Naive thymus-derived CD4-positive, alpha-beta T cell (primary cell): ENCODE data around the gene WFDC5. TPM values are rescaled to one million over a fixed set of nuclear protein-coding genes. Genes with fewer than 3 reads are reported as not detected.

Experiments
- ATAC-seq: fragments of 150-1000 bp; cut with Tn5 transposase; 2 replicates; pipeline ENCODE4 v1.10.0; 2021; ENCODE audit warnings: mild to moderate bottlenecking, moderate library complexity
- CTCF ChIA-PET: fragments of 350-600 bp; sonication (Branson Sonifier 250); formaldehyde crosslinking; loops from one replicate; lab custom pipeline; 2021; ENCODE audit warnings: antibody characterized with exemption; lab: Charles Lee
- POLR2A ChIA-PET: fragments of 350-600 bp; sonication (Branson Sonifier 250); formaldehyde crosslinking; loops from one replicate; lab custom pipeline; 2021; ENCODE audit warnings: antibody characterized with exemption, inconsistent platforms; lab: Charles Lee
- DNase-seq, 9 donors: peaks; one replicate each; pipeline versions ENCODE4 v3.0.0 to v3.0.0-alpha.2; 2020 to 2022; ENCODE audit warnings: mixed read lengths in 1 of 9
- H3K27ac ChIP-seq: one replicate; pipeline ENCODE4 v1.7.0; 2013; ENCODE audit warnings: mild to moderate bottlenecking, low read depth, low read length, moderate library complexity
- H3K27me3 ChIP-seq, 2 donors: one replicate each; pipeline ENCODE4 v1.7.0; 2013; ENCODE audit warnings: low read length in 2 of 2, mild to moderate bottlenecking in 2 of 2, moderate library complexity in 2 of 2; ENCODE audit not compliant: control insufficient read depth in 2 of 2, insufficient read depth in 2 of 2
- H3K36me3 ChIP-seq, 3 experiments: 1 replicate in 2 of 3; 2 replicates in 1 of 3; pipeline ENCODE4 v1.7.0; 2013; ENCODE audit warnings: low read length in 3 of 3, mild to moderate bottlenecking in 3 of 3, moderate library complexity in 1 of 3; ENCODE audit not compliant: insufficient read depth in 3 of 3, control insufficient read depth in 2 of 3
- H3K4me1 ChIP-seq, 2 donors: one replicate each; pipeline ENCODE4 v1.7.0; 2013; ENCODE audit warnings: low read length in 2 of 2, mild to moderate bottlenecking in 2 of 2, moderate library complexity in 1 of 2; ENCODE audit not compliant: control insufficient read depth in 2 of 2, insufficient read depth in 2 of 2
- H3K4me3 ChIP-seq: 2 replicates; pipeline ENCODE4 v1.7.0; 2013; ENCODE audit warnings: mild to moderate bottlenecking, low read length
- H3K9me3 ChIP-seq, 3 experiments: 1 replicate in 2 of 3; 2 replicates in 1 of 3; pipeline ENCODE4 v1.7.0; 2013; ENCODE audit warnings: low read length in 3 of 3; ENCODE audit not compliant: control insufficient read depth in 2 of 3
- H3K27ac Mint-ChIP-seq, 9 donors: one replicate each; pipeline ENCODE4 v1.8.0; 2020 to 2022; ENCODE audit warnings: mixed read lengths in 9 of 9, mild to moderate bottlenecking in 8 of 9, moderate library complexity in 5 of 9, inconsistent platforms in 2 of 9
- H3K27me3 Mint-ChIP-seq, 5 donors: one replicate each; pipeline ENCODE4 v1.8.0; 2021 to 2022; ENCODE audit warnings: mixed read lengths in 5 of 5, mild to moderate bottlenecking in 1 of 5
- H3K36me3 Mint-ChIP-seq, 5 donors: one replicate each; pipeline ENCODE4 v1.8.0; 2020 to 2022; ENCODE audit warnings: mixed read lengths in 5 of 5, mild to moderate bottlenecking in 3 of 5, inconsistent platforms in 1 of 5
- H3K4me1 Mint-ChIP-seq, 7 donors: one replicate each; pipeline ENCODE4 v1.8.0; 2020 to 2022; ENCODE audit warnings: mixed read lengths in 7 of 7, mild to moderate bottlenecking in 3 of 7, inconsistent platforms in 1 of 7
- H3K4me3 Mint-ChIP-seq, 10 donors: one replicate each; pipeline ENCODE4 v1.8.0; 2020 to 2022; ENCODE audit warnings: mild to moderate bottlenecking in 10 of 10, mixed read lengths in 10 of 10, moderate library complexity in 6 of 10, inconsistent platforms in 2 of 10
- H3K9me3 Mint-ChIP-seq, 11 donors: one replicate each; pipeline ENCODE4 v1.8.0; 2020 to 2022; ENCODE audit warnings: mixed read lengths in 11 of 11, mild to moderate bottlenecking in 4 of 11, inconsistent platforms in 1 of 11, moderate library complexity in 1 of 11
- intact Hi-C, 2 donors: fragments of 100-400 bp; cut with micrococcal nuclease; formaldehyde crosslinking; loops; one replicate each; pipeline ENCODE4 v1.15.1; 2023
- polyA plus RNA-seq, 2 donors: library from polyadenylated mRNA; unstranded; fragments of 300-500 nt; fragmentation: Illumina TruSeq; gene quantifications; one replicate each; pipeline ENCODE4 v1.2.3, GENCODE V29; 2021
- total RNA-seq, 6 experiments: library from RNA in 5 of 6; stranded (reverse) in 5 of 6; gene quantifications; 1 replicate in 5 of 6; 2 replicates in 1 of 6; pipeline ENCODE4 v1.2.3 and lab custom pipeline; 2021 to 2026

Gene WFDC5
- total and polyA plus RNA-seq, 7 experiments from 2014 or later = not detected

DNA sequence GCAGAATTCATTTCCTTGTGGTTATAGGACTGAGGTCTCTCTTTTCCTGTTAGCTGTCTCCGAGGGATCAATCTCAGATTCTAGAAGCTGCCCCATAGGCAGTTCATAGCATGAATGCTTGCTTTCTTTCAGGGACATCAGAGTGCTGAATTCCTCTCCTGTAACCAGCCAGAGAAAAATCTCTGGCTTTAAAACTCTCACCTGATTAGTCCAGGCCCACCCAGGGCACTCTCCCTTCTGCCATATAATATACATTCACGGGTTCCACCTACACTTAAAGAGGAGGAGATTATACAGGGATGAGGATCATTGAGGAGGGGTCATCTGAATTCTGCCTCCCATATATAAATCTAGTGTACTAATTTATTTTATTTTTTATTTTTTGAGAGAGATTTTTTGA, 11.9 kb downstream of the WFDC5 start:
- Histone ChIP-seq H3K4me3 (no peak overlapping the region), H3K4me1 (no peaks in the 10 kb centered on the region), H3K36me3 (no peaks in the 10 kb centered on the region), H3K27ac (no peak overlapping the region), H3K27me3 (peaks cover 6 to 7% of the 10 kb centered on the region in 2 donors), H3K9me3 (no peaks in the 10 kb centered on the region)
- no peak for ATAC-seq
- Mint-ChIP-seq H3K9me3 (peaks cover 0 to 2% (median 0%) of the 10 kb centered on the region in 11 donors), H3K27me3 (peaks cover 28 to 58% (median 32%) of the 10 kb centered on the region in 5 donors), H3K27ac (no peak overlapping the region), H3K4me3 (no peak overlapping the region), H3K36me3 (peaks cover 0 to 2% (median 0%) of the 10 kb centered on the region in 5 donors), H3K4me1 (peaks cover 0 to 12% (median 7%) of the 10 kb centered on the region in 7 donors)
- ChIA-PET POLR2A (no interaction called here), CTCF (no interaction called here)
- no peak for DNase-seq
- intact Hi-C loops = no loop called here

DNA sequence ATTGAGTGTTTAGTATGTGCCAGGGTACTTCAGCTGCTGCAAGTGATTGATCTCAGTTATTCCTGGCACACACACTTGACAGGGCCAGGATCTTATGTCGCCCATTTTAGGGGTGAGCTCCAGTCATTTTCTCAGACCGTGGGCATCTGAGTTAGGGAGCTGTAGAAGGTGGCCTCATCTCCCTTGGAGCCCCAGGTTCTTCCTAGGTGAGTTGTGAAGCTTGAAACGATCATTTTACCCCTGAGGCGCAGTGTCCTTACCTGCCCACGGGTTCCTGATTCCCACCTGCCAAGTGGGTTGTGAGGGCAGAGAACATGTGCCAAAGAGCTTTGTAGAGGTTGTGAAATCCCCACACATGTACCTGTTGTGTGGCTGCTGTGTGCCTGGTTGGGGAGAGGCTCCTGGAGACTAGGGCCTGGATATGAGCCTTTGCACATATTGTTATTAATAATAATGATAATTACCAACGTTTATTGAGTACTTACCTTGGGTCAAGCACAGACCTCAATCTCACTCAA, 13.6 kb downstream of the WFDC5 start:
- peaks cover 0 to 2% (median 0%) of the 10 kb centered on the region in 5 donors for H3K36me3 Mint-ChIP-seq
- peaks cover 0 to 4% (median 0%) of the 10 kb centered on the region in 11 donors for H3K9me3 Mint-ChIP-seq
- no peaks in the 10 kb centered on the region for H3K9me3 ChIP-seq
- peak overlapping the region in 3 of 10 donors; percentile 30 to 48 (median 47) for H3K4me3 Mint-ChIP-seq
- POLR2A ChIA-PET = no interaction called here
- H3K27me3 Mint-ChIP-seq = peaks cover 39 to 65% (median 45%) of the 10 kb centered on the region in 5 donors
- no peaks in the 10 kb centered on the region for H3K36me3 ChIP-seq
- no peak overlapping the region for H3K27ac ChIP-seq
- ATAC-seq = no peak
- H3K27ac Mint-ChIP-seq = no peak overlapping the region
- no peaks in the 10 kb centered on the region for H3K4me1 ChIP-seq
- CTCF ChIA-PET = interaction anchor here (1.0 kb wide), 1 partner anchor 11 kb away, joined by 3 read pairs; no protein-coding TSS in a partner anchor
- peaks cover 5 to 18% (median 12%) of the 10 kb centered on the region in 7 donors for H3K4me1 Mint-ChIP-seq
- H3K4me3 ChIP-seq = no peak overlapping the region
- H3K27me3 ChIP-seq = peaks cover 7 to 16% of the 10 kb centered on the region in 2 donors
- intact Hi-C loops = no loop called here
- no peak for DNase-seq

DNA sequence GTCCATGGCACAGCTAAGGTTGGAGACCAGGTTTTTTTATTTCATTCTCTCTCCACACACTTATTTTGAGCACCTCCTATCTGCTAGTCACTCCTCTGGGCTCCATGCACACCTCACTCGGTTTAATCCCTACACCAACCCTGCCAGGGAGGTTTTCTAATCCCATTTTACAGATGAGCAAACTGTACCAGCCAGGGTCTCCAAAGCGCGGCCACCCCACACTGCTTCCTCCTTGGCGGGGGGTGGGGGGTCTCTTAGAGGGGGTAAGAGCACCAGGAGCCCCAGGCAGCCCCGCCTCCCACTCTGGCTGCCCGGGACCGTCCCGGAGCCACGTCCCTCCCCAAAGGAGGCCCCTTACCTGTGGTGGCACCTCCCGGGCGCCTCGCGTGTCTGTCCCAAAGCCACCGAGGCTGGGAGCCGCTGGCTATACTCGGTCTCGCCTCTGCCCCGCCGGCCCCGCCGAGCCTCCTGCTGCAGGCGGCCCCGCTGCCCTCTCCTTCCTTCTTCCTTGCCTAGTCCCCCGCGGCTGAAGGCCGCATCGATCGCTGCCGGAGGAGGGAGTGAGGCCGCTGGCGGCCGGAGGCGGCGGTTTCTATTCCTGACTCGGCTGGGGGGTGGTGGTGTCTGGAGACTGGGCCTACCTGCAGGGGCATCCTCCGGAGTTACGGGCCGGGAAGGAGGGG, 14.3 kb downstream of the WFDC5 start, which contains the start of gene KCNS1:
TSS of gene KCNS1 (minus strand) at position 565 of the 683 bp plus-strand sequence. CDS start 1,891 bp downstream, outside the sequence.
- H3K27ac Mint-ChIP-seq = no peak within 1 kb of the TSS
- DNase-seq (no peak), ATAC-seq (no peak)
- ChIA-PET CTCF (interaction anchor here (1.0 kb wide), 1 partner anchor 11 kb away, joined by 3 read pairs; no protein-coding TSS in a partner anchor), POLR2A (no interaction called here)
- intact Hi-C loops = no loop called here
- H3K36me3 Mint-ChIP-seq = peaks cover 0 to 2% (median 0%) of the 10 kb centered on the region in 5 donors
- peaks cover 0 to 6% of the 10 kb centered on the region in 2 donors for H3K4me1 ChIP-seq
- H3K27me3 Mint-ChIP-seq = peaks cover 39 to 67% (median 46%) of the 10 kb centered on the region in 5 donors
- peak within 1 kb of the TSS in 4 of 10 donors; percentile 18 to 66 (median 39) for H3K4me3 Mint-ChIP-seq
- peaks cover 0 to 4% (median 0%) of the 10 kb centered on the region in 11 donors for H3K9me3 Mint-ChIP-seq
- peaks cover 7 to 21% of the 10 kb centered on the region in 2 donors for H3K27me3 ChIP-seq
- no peak within 1 kb of the TSS for H3K4me3 ChIP-seq
- H3K9me3 ChIP-seq = no peaks in the 10 kb centered on the region
- H3K4me1 Mint-ChIP-seq = peaks cover 5 to 21% (median 15%) of the 10 kb centered on the region in 7 donors
- H3K36me3 ChIP-seq = no peaks in the 10 kb centered on the region
- H3K27ac ChIP-seq = no peak within 1 kb of the TSS

DNA sequence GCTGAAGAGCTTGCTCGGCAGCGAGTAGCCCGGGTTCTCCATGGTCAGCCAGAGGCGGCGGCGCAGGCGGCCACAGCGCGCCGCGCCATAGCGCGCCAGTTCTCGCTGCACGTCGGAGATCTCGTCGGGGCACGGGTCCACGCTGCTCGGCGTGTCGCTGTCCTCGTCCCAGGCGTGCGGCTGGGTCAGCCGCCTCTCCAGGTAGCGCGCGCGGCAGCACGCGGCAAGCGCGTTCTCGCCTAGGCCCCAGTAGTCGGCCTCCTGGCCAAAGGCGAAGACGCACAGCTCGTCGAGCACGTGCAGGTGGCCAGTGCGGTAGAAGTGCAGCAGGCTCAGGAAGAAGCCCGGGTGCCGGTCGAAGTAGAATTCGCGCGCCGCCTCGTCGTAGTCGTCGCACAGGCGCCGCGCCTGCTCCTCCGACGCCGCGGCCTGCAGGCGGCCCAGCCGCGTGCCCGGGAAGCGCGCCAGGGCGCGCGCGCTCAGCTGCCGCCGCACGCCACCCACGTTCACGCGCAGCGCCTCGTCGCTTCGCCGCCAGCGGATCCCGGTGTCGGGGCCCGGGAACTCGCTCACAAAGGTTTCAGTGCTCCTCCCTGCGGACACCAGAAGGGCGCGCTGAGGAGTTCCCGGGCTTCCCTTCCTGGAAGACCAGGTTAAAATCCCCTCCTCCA, 16.7 kb downstream of the WFDC5 start:
- DNase-seq = peak in 7 of 9 donors; percentile 12 to 44 (median 35)
- Mint-ChIP-seq H3K27me3 (peaks cover 39 to 53% (median 46%) of the 10 kb centered on the region in 5 donors), H3K27ac (no peak overlapping the region), H3K9me3 (peaks cover 0 to 7% (median 0%) of the 10 kb centered on the region in 11 donors), H3K4me3 (peak overlapping the region in 7 of 10 donors; percentile 20 to 77 (median 59)), H3K4me1 (peaks cover 5 to 24% (median 17%) of the 10 kb centered on the region in 7 donors), H3K36me3 (peaks cover 0 to 2% (median 0%) of the 10 kb centered on the region in 5 donors)
- no peaks in the 10 kb centered on the region for H3K36me3 ChIP-seq
- no peak for ATAC-seq
- intact Hi-C loops = loop anchor here in 1 of 2 donors (5.0 kb wide), 1 partner anchor 186 kb away; the partner anchor contains the start of gene PABPC1L
- H3K27ac ChIP-seq = no peak overlapping the region
- H3K4me3 ChIP-seq = peak overlapping the region; percentile 24
- ChIA-PET POLR2A (no interaction called here), CTCF (interaction anchor here (0.5 to 2.4 kb wide), 5 partner anchors 127 to 673 kb away, joined by 3 to 6 read pairs (median 3); no protein-coding TSS in a partner anchor)
- H3K27me3 ChIP-seq = peaks cover 7 to 21% of the 10 kb centered on the region in 2 donors
- H3K4me1 ChIP-seq = peaks cover 0 to 8% of the 10 kb centered on the region in 2 donors
- no peaks in the 10 kb centered on the region for H3K9me3 ChIP-seq

DNA sequence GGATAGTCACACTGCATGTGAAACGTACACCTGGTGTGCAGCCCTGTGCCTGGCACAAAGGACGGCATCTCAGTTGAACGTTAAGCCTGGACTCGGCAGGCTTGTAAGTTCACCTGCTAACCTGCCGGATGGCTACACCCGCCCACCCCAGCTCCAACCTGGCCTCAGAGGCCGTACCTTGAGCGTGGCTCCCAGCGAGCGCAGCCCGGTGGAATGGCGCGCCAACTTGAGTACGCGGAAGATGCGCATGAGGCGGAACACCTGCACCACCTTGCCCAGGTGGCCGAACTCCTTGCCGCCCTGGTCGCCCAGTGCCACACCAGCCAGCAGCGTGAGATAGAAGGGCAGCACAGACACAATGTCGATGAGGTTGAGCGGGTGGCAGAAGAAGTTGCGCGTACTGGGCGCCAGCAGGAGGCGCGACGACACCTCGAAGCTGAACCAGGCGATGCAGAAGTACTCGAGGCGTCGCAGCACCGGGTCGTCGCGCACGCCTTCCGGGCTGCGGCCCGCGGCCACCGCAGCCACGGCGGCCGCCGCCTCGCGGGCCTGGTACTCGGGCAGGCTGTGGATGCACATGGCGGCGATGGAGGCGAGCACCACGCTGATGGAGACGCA, 17.4 kb downstream of the WFDC5 start:
- Mint-ChIP-seq H3K9me3 (peaks cover 0 to 7% (median 0%) of the 10 kb centered on the region in 11 donors), H3K36me3 (peaks cover 0 to 2% (median 0%) of the 10 kb centered on the region in 5 donors), H3K4me3 (peak overlapping the region; percentile 59 to 87 (median 68)), H3K27me3 (peaks cover 39 to 50% (median 44%) of the 10 kb centered on the region in 5 donors), H3K27ac (peak overlapping the region in 1 of 9 donors; percentile 62), H3K4me1 (peaks cover 5 to 24% (median 17%) of the 10 kb centered on the region in 7 donors)
- Histone ChIP-seq H3K9me3 (no peaks in the 10 kb centered on the region), H3K36me3 (no peaks in the 10 kb centered on the region), H3K27ac (no peak overlapping the region), H3K4me3 (peak overlapping the region; percentile 24), H3K27me3 (peaks cover 7 to 21% of the 10 kb centered on the region in 2 donors), H3K4me1 (peaks cover 0 to 8% of the 10 kb centered on the region in 2 donors)
- peak in 6 of 9 donors; percentile 30 to 47 (median 34) for DNase-seq
- peak; percentile 65 for ATAC-seq
- ChIA-PET CTCF (interaction anchor here (0.5 to 2.9 kb wide), 11 partner anchors 8 to 673 kb away, joined by 3 to 33 read pairs (median 4); partner anchors contain the start of gene TOMM34), POLR2A (no interaction called here)
- intact Hi-C loops = loop anchor here (1.0 to 5.0 kb wide), 6 partner anchors 45 to 351 kb away; partner anchors contain the start of gene PABPC1L (in 1 of the 2)
